ENCODE data around the gene NPNT.
"Not testable (repeated sequence)": the region's sequence is repeated elsewhere in the genome, so short reads cannot be mapped to it uniquely, and the experiment has no call there.

The NPNT gene

GRCh38 chr4:105894660-105895582 is at the start of gene NPNT:
TSS of gene NPNT (plus strand) at chr4:105895471. CDS start at chr4:105895653, 182 bp downstream.
- DNase-seq: peak; percentile 50

- DNase-seq: no peak
Measured at GRCh38 chr4:105845559-105845958, 49.7 kb upstream of the NPNT start.

- DNase-seq: not testable (repeated sequence)
Measured at GRCh38 chr4:105848359-105848758, 46.9 kb upstream of the NPNT start.

- DNase-seq: no peak
Measured at GRCh38 chr4:105851196-105851595, 44.1 kb upstream of the NPNT start.

- DNase-seq: not testable (repeated sequence)
Measured at GRCh38 chr4:105852230-105852629, 43.0 kb upstream of the NPNT start.

GRCh38 chr4:105858466-105859040 is 36.7 kb upstream of the NPNT start:
- no peak for DNase-seq

GRCh38 chr4:105859233-105859632 is 36.0 kb upstream of the NPNT start:
- DNase-seq: no peak

GRCh38 chr4:105870963-105871362 is 24.3 kb upstream of the NPNT start:
- no peak for DNase-seq

GRCh38 chr4:105871997-105872396 is 23.3 kb upstream of the NPNT start:
- DNase-seq: no peak

GRCh38 chr4:105875233-105875632 is 20.0 kb upstream of the NPNT start:
- no peak for DNase-seq

GRCh38 chr4:105878668-105879067 is 16.6 kb upstream of the NPNT start:
- no peak for DNase-seq

GRCh38 chr4:105887508-105887907 is 7.8 kb upstream of the NPNT start:
- no peak for DNase-seq

- peak; percentile 30 for DNase-seq
Measured at GRCh38 chr4:105895583-105896460, 551 bp downstream of the NPNT start.

- DNase-seq: no peak
Measured at GRCh38 chr4:105896461-105896942, 1.2 kb downstream of the NPNT start.

GRCh38 chr4:105896984-105897775 is 1.9 kb downstream of the NPNT start:
- no peak for DNase-seq

- no peak for DNase-seq
Measured at GRCh38 chr4:105900541-105900940, 5.3 kb downstream of the NPNT start.

- DNase-seq: peak; percentile 4
Measured at GRCh38 chr4:105902550-105903262, 7.4 kb downstream of the NPNT start.

GRCh38 chr4:105909787-105910281 is 14.6 kb downstream of the NPNT start:
- no peak for DNase-seq

- no peak for DNase-seq
Measured at GRCh38 chr4:105911426-105911825, 16.2 kb downstream of the NPNT start.

GRCh38 chr4:105912633-105913032 is 17.4 kb downstream of the NPNT start:
- DNase-seq: no peak

GRCh38 chr4:105917171-105917685 is 22.0 kb downstream of the NPNT start:
- no peak for DNase-seq
